ENCODE data around the gene OIT3. TPM values are rescaled to one million over a fixed set of nuclear protein-coding genes. Genes with fewer than 3 reads are reported as not detected.
A peak's percentile ranks its signal among the peaks of the same experiment; 100 is the strongest.

Gene OIT3
- total and polyA plus RNA-seq, 2 of the 8 experiments (the other 6 are each of a cell fraction or from before 2014, with no cell fraction given): not detected

DNA sequence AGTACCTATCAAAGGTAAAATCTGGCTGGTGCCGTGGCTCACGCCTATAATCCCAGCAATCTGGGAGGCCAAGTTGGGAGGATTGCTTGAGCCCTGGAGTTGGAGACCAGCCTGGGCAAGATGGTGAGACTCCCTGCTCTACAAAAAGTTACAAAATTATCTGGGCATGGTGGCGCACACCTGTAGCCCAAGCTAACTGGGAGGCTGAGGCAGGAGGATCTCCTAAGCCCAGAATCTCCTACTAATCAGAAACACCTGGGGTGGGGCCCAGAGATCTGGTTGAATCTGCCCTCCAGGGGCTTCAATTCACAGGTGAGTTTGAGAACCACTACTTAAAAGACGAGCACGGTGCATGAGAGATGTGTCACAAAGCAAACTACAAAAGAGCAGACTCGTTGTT lies 58.6 kb downstream of the OIT3 start:
- FAIRE-seq: no peak

More for the DNA sequence above, 58.6 kb downstream of the OIT3 start:
- Histone ChIP-seq H3K27me3 (replicated peaks in 1 of 4; ENCODE audit: control insufficient read depth in 3 of 4, extremely low read depth in 1 of 4, insufficient read depth in 3 of 4, low read length in 3 of 4) (no peaks in the 10 kb centered on the region), H3K4ac (replicated peaks; ENCODE audit: insufficient read length, low read depth, low read length) (no peak overlapping the region), H4K91ac (replicated peaks; ENCODE audit: insufficient read length, low read length) (no peak overlapping the region), H4K5ac (ENCODE audit: insufficient read length, low read depth, low read length) (no peak overlapping the region), H3K4me2 (ENCODE audit: insufficient read depth in 1 of 2, low read depth in 2 of 2, low read length in 2 of 2) (peak overlapping the region; percentile 35 to 41; a peak in 3 of 4 replicates), H2BK5ac (ENCODE audit: low read depth, low read length) (no peak overlapping the region), H3K56ac (replicated peaks; ENCODE audit: insufficient read length, low read depth, low read length) (no peak overlapping the region), H4K20me1 (replicated peaks in 1 of 2; ENCODE audit: control insufficient read depth in 1 of 2, insufficient read depth in 2 of 2, low read length in 2 of 2) (no peaks in the 10 kb centered on the region), H3K27ac (ENCODE audit: low read depth, low read length) (no peak overlapping the region), H3K4me1 (replicated peaks in 1 of 4; ENCODE audit: control insufficient read depth in 3 of 4, insufficient read depth in 4 of 4, low read length in 3 of 4) (peaks cover 8 to 18% (median 11%) of the 10 kb centered on the region in 4 experiments; a peak in 5 of 7 replicates), H3K36me3 (ENCODE audit: control insufficient read depth in 2 of 4, insufficient read depth in 4 of 4, low read length in 3 of 4) (no peaks in the 10 kb centered on the region), H2BK20ac (ENCODE audit: low read length) (no peak overlapping the region), H3K79me2 (ENCODE audit: control insufficient read depth in 1 of 2, insufficient read depth in 2 of 2, low read length in 2 of 2) (no peaks in the 10 kb centered on the region), H2BK120ac (replicated peaks; ENCODE audit: low read depth, low read length) (no peak overlapping the region), H3K14ac (ENCODE audit: insufficient read length) (no peak overlapping the region), H4K8ac (ENCODE audit: extremely low read depth, insufficient read depth, low read length) (no peak overlapping the region; the same call in 1 of the 2 replicates), H2AK5ac (ENCODE audit: low read depth, low read length) (no peak overlapping the region), H3K4me3 (ENCODE audit: extremely low read depth in 1 of 4, insufficient read depth in 2 of 4, low read depth in 3 of 4, low read length in 4 of 4) (peak overlapping the region in 1 of 4 experiments; percentile 7; a peak in 2 of 8 replicates), H3K9ac (replicated peaks in 1 of 4; ENCODE audit: extremely low read depth in 1 of 4, low read depth in 3 of 4, low read length in 3 of 4) (no peak overlapping the region; a peak in 1 of 7 replicates), H2AFZ (ENCODE audit: low read length) (peak overlapping the region; percentile 94), H3K18ac (ENCODE audit: extremely low read depth, low read length) (no peak overlapping the region), H2BK12ac (ENCODE audit: low read depth, low read length) (no peak overlapping the region), H3K23me2 (ENCODE audit: low read depth, low read length) (no peaks in the 10 kb centered on the region), H2BK15ac (ENCODE audit: low read length) (no peak overlapping the region), H3K23ac (ENCODE audit: insufficient read length) (no peak overlapping the region), H3K9me3 (ENCODE audit: insufficient read depth in 2 of 2, low read depth in 1 of 2, low read length in 1 of 2) (no peaks in the 10 kb centered on the region), H3K79me1 (ENCODE audit: low read depth, low read length) (no peaks in the 10 kb centered on the region)
- no peak for DNase-seq (ENCODE audit: low read depth in 1 of 2, low spot score in 2 of 2)
- 79% methylated on average over 6 of the region's 6 CpGs; no CpG with 5 or more reads in 1 of the 2 experiments for WGBS, 2 experiments (ENCODE audit: extremely low coverage in 1 of 2, insufficient coverage in 1 of 2, insufficient read length in 1 of 2, insufficient replicate concordance in 2 of 2, low coverage in 1 of 2, low lambda C conversion rate in 2 of 2, missing lambda C conversion rate in 1 of 2)
- TF ChIP-seq BRCA1 (IDR thresholded peaks at IDR 0.05; ENCODE audit: low read depth, low read length) (no peak), KDM1A (IDR thresholded peaks at IDR 0.05; ENCODE audit: borderline replicate concordance, low read length) (peak; percentile 55; the same call in 1 of the 2 replicates)
- POLR2A ChIA-PET (ENCODE audit: partially characterized antibody): no interaction called here
- CTCF ChIA-PET (ENCODE audit: partially characterized antibody): no interaction called here

Data from H1 (cell line).